NT2/D1 (cell line): ENCODE measurements around the gene AMBN.

Experiments
- SUZ12 ChIP-seq: IDR thresholded peaks from 2 replicates; pipeline ENCODE4 v1.6.1; 2011; ENCODE audit not compliant: insufficient read length, insufficient read depth; ENCODE audit errors: extremely low read depth
- YY1 ChIP-seq: IDR thresholded peaks from 2 replicates; pipeline ENCODE4 v1.6.1; 2011; ENCODE audit not compliant: insufficient read length, insufficient read depth

DNA sequence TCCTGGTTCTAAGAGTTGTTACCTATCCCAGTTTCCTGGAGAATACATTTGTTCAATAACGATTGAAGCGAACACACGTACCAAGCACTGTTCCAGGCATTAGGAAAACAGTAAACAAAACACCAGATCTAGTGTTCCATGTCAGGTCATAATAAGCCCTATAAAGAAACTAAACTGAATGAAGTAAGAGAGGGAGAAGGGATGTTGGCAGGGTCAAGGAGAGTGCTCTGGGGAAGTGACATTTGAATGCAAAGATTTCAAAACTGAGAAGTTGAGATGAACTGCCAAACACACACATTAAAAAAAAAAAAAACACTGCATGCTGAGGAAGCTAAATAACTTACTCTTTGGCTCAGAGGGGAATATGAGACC lies 22.1 kb downstream of the AMBN start:
- no peak for TF ChIP-seq SUZ12
- no peak for TF ChIP-seq YY1
